ENCODE measurements around the gene SLC7A9. TPM values are rescaled to one million over a fixed set of nuclear protein-coding genes. Genes with fewer than 3 reads are reported as not detected.

SLC7A9 gene
- polyA plus RNA-seq, 3 donors, result 0.13 TPM; not detected in 2

DNA sequence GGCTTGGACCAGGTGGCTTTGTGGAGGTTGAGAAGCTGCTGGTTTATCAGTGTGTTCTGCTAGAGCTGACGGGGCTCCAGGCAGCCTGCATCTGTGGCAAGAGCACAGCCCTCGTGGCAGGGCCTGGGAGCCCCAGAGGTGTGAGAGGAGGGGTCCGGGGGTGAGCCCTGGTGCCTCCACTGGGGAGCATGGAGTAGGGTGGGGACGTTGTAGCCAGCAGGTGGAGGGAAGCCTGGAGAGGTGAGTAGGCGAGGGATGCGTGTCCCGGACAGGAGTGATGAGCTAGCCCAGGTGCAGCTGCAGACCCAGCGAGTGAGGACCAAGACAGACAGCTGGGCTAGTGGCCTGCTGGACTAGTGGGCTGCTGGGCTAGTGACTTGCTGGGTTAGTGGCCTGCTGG is 51.0 kb downstream of the SLC7A9 start:
- no peak overlapping the region for H3K4me3 ChIP-seq (replicated peaks in 1 of 3; ENCODE audit: low read depth in 2 of 3, low read length in 3 of 3)
- H3K36me3 ChIP-seq (replicated peaks in 1 of 2; ENCODE audit: control insufficient read depth in 1 of 2, insufficient read depth in 2 of 2, low read length in 2 of 2), result no peaks in the 10 kb centered on the region
- no peak overlapping the region for H3K4me2 ChIP-seq (replicated peaks; ENCODE audit: extremely low read depth, low read length, poor library complexity, severe bottlenecking)
- no peaks in the 10 kb centered on the region for H3K36me3 Mint-ChIP-seq
- H3K4me1 Mint-ChIP-seq, result no peaks in the 10 kb centered on the region
- H3K9me3 Mint-ChIP-seq, result no peaks in the 10 kb centered on the region
- H2AFZ ChIP-seq (ENCODE audit: insufficient read depth, low read depth, low read length, poor library complexity, severe bottlenecking), result no peak overlapping the region
- DNase-seq, result no peak
- H3K27ac ChIP-seq (ENCODE audit: low read depth in 1 of 2, low read length in 2 of 2), result no peak overlapping the region
- TF ChIP-seq, protein P1, sequence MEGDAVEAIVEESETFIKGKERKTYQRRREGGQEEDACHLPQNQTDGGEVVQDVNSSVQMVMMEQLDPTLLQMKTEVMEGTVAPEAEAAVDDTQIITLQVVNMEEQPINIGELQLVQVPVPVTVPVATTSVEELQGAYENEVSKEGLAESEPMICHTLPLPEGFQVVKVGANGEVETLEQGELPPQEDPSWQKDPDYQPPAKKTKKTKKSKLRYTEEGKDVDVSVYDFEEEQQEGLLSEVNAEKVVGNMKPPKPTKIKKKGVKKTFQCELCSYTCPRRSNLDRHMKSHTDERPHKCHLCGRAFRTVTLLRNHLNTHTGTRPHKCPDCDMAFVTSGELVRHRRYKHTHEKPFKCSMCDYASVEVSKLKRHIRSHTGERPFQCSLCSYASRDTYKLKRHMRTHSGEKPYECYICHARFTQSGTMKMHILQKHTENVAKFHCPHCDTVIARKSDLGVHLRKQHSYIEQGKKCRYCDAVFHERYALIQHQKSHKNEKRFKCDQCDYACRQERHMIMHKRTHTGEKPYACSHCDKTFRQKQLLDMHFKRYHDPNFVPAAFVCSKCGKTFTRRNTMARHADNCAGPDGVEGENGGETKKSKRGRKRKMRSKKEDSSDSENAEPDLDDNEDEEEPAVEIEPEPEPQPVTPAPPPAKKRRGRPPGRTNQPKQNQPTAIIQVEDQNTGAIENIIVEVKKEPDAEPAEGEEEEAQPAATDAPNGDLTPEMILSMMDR (IDR thresholded peaks at IDR 0.05), result no peak
- H3K27me3 ChIP-seq (ENCODE audit: control insufficient read depth in 2 of 2, insufficient read depth in 2 of 2, low read length in 2 of 2), result no peaks in the 10 kb centered on the region
- H3K4me3 Mint-ChIP-seq, result no peak overlapping the region
- intact Hi-C loops (cut with micrococcal nuclease), result no loop called here
- H3K79me2 ChIP-seq (ENCODE audit: insufficient read depth, low read length), result no peaks in the 10 kb centered on the region
- no peaks in the 10 kb centered on the region for H3K9me3 ChIP-seq (replicated peaks in 1 of 2; ENCODE audit: control insufficient read depth in 1 of 2, insufficient read depth in 1 of 2, low read length in 2 of 2)
- peaks cover 2 to 13% (median 7%) of the 10 kb centered on the region in 3 donors for H3K27me3 Mint-ChIP-seq (ENCODE audit: low read depth in 3 of 3)
- H3K9ac ChIP-seq (ENCODE audit: insufficient read depth, low read length, poor library complexity, severe bottlenecking), result no peak overlapping the region
- H3K27ac Mint-ChIP-seq, result no peak overlapping the region
- H4K20me1 ChIP-seq (ENCODE audit: insufficient read depth, low read length), result no peaks in the 10 kb centered on the region
- WGBS (ENCODE audit: insufficient coverage), result 92% methylated on average over 8 of the region's 8 CpGs
- no peaks in the 10 kb centered on the region for H3K4me1 ChIP-seq (ENCODE audit: control insufficient read depth in 1 of 2, insufficient read depth in 2 of 2, low read length in 2 of 2)

DNA sequence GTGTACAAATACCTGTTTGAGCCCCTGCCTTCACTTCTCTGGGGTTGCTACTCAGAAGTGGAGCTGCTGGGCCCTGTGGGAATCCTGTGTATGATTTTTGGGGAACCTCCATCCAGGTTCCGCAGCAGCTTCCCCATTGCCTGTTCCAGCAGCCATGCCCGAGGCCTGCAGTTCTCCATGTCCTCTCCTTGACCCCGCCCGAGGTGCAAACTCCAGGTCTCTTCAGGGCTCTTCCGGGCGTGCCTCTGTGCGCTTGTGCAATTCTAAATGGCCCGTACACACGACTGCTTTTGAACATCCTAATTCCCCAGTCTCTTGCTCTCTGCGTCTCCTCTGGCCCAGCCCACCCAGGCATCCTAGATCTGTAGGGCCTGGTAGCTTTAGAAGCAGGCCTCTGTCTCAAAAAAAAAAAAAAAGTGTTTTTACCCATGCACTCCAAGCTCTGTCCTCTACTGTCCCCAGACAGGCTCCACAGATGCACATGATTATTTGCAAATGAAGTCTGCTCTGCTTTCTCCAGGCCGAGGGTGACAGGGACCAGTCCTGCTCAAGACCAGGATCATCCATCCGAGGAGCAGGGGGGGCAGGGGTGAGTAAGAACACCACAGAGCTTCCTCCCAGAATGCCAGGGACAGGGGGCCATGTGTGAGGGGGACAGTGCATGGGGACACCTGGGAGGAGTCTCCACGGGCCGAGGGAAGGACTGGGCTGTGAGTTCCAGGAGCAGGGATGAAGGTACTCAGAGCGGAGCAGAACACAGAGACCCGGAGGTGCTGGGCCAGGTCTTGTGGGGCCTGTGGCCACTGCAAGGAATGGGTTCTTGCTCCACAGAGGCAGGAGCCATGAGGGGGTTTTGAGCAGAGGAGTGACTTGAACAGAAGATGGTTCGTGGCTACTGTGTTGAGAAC is 51.7 kb downstream of the SLC7A9 start:
- no peaks in the 10 kb centered on the region for H3K36me3 ChIP-seq (replicated peaks in 1 of 2; ENCODE audit: control insufficient read depth in 1 of 2, insufficient read depth in 2 of 2, low read length in 2 of 2)
- TF ChIP-seq, protein P1 (IDR thresholded peaks at IDR 0.05), result no peak
- no peak overlapping the region for H2AFZ ChIP-seq (ENCODE audit: insufficient read depth, low read depth, low read length, poor library complexity, severe bottlenecking)
- intact Hi-C loops (cut with micrococcal nuclease), result no loop called here
- H4K20me1 ChIP-seq (ENCODE audit: insufficient read depth, low read length), result no peaks in the 10 kb centered on the region
- no peak overlapping the region for H3K9ac ChIP-seq (ENCODE audit: insufficient read depth, low read length, poor library complexity, severe bottlenecking)
- no peaks in the 10 kb centered on the region for H3K4me1 Mint-ChIP-seq
- no peaks in the 10 kb centered on the region for H3K9me3 Mint-ChIP-seq
- H3K27me3 Mint-ChIP-seq (ENCODE audit: low read depth in 3 of 3), result peaks cover 0 to 13% (median 9%) of the 10 kb centered on the region in 3 donors
- 92% methylated on average over 15 of the region's 17 CpGs for WGBS (ENCODE audit: insufficient coverage)
- H3K4me3 Mint-ChIP-seq, result no peak overlapping the region
- H3K4me1 ChIP-seq (ENCODE audit: control insufficient read depth in 1 of 2, insufficient read depth in 2 of 2, low read length in 2 of 2), result no peaks in the 10 kb centered on the region
- H3K36me3 Mint-ChIP-seq, result no peaks in the 10 kb centered on the region
- H3K4me3 ChIP-seq (replicated peaks in 1 of 3; ENCODE audit: low read depth in 2 of 3, low read length in 3 of 3), result no peak overlapping the region
- no peaks in the 10 kb centered on the region for H3K9me3 ChIP-seq (replicated peaks in 1 of 2; ENCODE audit: control insufficient read depth in 1 of 2, insufficient read depth in 1 of 2, low read length in 2 of 2)
- peak overlapping the region in 1 of 7 donors; percentile 43 for H3K27ac Mint-ChIP-seq
- H3K27ac ChIP-seq (ENCODE audit: low read depth in 1 of 2, low read length in 2 of 2), result no peak overlapping the region
- H3K79me2 ChIP-seq (ENCODE audit: insufficient read depth, low read length), result no peaks in the 10 kb centered on the region
- no peak overlapping the region for H3K4me2 ChIP-seq (replicated peaks; ENCODE audit: extremely low read depth, low read length, poor library complexity, severe bottlenecking)
- no peaks in the 10 kb centered on the region for H3K27me3 ChIP-seq (ENCODE audit: control insufficient read depth in 2 of 2, insufficient read depth in 2 of 2, low read length in 2 of 2)
- DNase-seq, result no peak

All from CD14-positive monocyte (primary cell).